ENCODE data around the gene GNB2.
"Not testable (repeated sequence)": the region's sequence is repeated elsewhere in the genome, so short reads cannot be mapped to it uniquely, and the experiment has no call there.

Gene GNB2

GRCh38 chr7:100694098-100694745 lies 20.7 kb downstream of the GNB2 start, which contains the start of gene GIGYF1:
TSS of gene GIGYF1 (minus strand) at chr7:100694250. CDS start at chr7:100688238, 6,012 bp downstream.
- peak in 1 of 2 experiments; percentile 60 for DNase-seq (ENCODE audit: low read depth in 2 of 2)

DNA sequence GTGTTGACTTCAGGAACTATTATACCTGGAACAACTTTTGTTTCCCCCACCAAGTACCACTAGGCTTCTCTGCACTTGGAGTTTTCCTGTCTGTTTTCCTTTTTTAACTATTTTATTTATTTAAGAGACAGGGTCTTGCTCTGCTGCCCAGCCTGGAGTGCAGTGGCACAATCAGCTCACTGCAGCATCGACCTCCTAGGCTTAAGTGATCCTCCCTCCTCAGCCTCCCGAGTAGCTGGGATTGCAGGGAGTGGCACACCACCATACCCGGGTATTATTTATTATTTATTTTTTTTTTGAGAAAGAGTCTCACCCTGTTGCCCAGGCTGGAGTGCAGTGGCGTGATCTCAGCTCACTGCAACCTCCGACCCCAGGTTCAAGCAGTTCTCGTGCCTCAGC lies 22.6 kb downstream of the GNB2 start:
- no peak for DNase-seq (ENCODE audit: low read depth in 2 of 2)

DNA sequence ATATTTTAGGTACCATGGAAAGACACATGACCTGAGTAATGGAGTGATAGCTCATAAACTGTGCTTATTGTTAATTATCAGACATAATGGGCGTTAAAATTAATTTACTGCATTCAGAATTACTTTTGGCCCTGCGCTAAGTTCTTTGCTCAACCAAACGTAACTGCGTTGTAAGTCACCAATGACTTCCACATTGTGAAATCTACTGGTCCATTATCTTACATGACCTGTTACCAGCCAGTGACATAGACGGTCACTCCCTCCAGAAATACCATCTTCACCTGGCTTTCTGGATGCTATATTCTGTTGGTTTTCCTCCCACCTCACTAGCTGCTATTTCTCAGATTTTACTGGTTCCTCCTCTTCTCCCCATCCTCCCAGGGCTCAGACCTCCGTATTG lies 25.5 kb downstream of the GNB2 start:
- DNase-seq (ENCODE audit: low read depth in 2 of 2): no peak

- not testable (repeated sequence) for DNase-seq (ENCODE audit: low read depth in 2 of 2)
Observed at GRCh38 chr7:100701089-100701488, 27.5 kb downstream of the GNB2 start.

GRCh38 chr7:100705320-100705752 lies 31.8 kb downstream of the GNB2 start:
- peak; percentile 61 to 80 for DNase-seq (ENCODE audit: low read depth in 2 of 2)

DNA sequence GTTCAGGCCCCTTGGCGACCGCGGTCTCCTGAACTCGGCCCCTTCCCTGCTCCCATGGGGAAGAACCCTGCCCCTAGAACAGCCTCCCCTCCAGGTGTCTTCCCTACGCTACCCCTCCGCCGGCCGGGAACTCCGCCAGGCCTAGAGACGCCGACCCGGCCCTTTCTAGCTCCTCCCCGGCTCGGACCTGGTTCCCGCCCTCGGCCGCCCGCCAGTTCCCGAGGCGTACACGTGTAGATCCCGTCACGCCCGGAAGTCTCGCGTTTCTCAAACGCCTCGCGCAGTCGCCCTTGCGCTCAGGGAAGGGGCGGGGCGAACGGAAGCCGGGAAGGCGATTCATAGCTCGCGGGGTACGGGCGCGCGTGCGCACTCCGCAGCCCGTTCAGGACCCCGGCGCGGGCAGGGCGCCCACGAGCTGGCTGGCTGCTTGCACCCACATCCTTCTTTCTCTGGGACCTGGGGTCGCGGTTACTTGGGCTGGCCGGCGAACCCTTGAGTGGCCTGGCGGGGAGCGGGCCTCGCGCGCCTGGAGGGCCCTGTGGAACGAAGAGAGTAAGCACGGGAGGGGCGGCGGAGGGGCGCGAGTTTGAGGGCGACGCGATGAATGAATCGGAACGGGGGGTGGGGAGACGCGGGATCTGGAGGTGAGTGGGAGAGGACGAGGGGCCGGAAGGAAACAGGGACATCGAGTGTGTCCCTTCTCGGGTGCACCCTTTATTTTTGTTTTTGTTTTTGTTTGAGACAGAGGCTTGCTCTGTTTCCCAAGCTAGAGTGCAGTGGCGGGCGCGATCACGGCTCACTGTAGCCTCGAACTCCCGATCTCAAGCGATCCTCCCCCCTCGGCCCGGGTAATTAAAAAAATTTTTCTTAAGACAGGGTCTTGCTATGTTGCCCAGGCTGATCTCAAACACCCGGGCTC lies 32.5 kb downstream of the GNB2 start, which contains the start of gene POP7:
Gene POP7 (plus strand): TSS at position 369 of the 919 bp plus-strand sequence. CDS start 710 bp downstream, outside the sequence.
- peak; percentile 97 to 98 for DNase-seq (ENCODE audit: low read depth in 2 of 2)

- no peak for DNase-seq (ENCODE audit: low read depth in 2 of 2)
Observed at GRCh38 chr7:100706672-100707311, 33.3 kb downstream of the GNB2 start.

DNA sequence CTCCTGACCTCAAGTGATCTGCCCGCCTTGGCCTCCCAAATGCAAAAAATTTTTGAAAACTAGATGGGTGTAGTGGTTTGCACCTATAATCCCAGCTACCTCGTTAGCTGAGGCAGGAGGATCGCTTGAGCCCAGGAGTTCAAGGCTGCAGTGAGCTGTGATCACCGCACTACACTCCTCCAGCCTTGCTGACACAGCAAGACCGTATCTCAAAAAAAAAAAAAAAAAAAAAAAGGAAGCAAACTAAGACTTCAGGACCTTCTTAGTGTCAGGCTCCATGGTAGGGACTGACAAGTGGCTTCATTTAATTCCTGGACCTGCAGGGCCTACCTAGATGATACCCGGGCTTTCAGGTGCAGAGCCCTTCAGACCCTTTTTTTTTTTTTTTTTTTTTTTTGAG lies 34.9 kb downstream of the GNB2 start:
- no peak for DNase-seq (ENCODE audit: low read depth in 2 of 2)

DNA sequence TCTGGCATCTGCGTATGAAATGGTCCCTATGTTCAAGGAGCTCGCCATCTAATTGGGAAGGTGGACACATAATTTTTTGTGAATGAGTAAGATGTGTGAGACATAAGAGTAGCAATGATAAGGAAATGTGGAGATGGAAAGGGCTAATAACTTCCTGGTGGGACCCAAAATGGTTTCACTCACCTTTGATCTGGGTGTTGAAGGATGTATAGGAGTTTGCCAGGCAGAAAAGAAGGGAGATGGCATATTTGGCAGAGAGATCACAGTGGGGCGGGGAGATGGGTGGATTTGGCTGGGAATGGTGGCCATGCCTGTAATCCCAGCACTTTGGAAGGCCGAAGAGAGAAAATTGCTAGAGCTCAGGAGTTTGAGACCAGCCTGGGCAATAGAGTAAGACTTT lies 36.9 kb downstream of the GNB2 start:
- no peak for DNase-seq (ENCODE audit: low read depth in 2 of 2)

GRCh38 chr7:100711369-100711768 lies 37.8 kb downstream of the GNB2 start:
- DNase-seq (ENCODE audit: low read depth in 2 of 2): no peak

DNA sequence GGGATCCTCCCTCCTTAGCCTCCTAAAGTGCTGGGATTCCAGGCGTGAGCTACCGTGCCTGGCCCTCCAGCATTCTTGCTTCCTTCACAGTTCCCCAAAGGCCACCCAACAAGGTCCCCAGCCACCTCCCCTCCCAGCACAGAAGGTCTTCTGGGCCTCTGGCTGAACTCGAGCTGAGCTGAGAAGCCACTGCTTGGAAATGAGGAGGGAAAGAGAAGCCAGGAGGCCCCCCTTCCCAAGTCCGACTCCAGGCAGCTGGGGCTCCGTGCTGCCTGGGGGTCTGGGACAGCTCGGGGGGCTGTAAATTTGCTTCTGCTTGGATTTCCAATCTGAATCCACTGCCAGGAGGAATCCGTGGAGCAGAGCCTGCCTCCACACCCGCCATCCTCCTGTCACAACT lies 41.2 kb downstream of the GNB2 start:
- DNase-seq (ENCODE audit: low read depth in 2 of 2): no peak

GRCh38 chr7:100717073-100717472 lies 43.5 kb downstream of the GNB2 start:
- DNase-seq (ENCODE audit: low read depth in 2 of 2): not testable (repeated sequence)

DNA sequence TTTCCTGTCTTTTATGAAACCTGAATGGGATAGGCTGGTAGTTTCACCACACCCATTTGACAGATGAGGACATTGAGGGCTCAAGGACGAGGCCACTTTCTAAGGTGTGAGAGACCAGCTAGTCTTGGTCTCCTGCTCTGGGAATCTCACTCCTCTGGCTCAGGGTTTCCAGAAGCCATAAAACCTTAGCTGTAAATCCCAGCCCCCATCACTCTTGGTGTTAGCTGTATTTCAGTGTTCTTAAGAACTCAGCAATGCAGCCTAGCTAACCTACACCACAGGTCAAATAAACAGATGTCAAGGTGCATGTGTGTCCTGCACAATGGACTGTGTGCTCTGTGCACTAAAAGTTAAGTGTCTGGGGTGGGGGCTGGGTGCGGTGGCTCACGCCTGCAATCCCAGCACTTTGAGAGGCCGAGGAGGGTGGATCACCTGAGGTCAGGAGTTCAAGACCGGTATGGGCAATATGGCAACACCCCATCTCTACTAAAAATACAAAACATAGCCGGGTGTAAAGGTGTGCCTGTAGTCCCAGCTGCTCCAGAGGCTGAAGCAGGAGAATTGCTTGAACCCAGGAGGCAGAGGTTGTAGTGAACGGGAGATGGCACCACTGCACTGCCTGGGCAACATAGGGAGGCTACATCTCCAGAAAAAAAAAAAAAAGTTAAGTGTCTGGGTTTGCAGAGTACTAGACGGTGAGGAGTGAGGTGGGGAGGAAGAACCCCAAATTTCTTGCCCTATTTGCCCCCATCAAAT lies 46.2 kb downstream of the GNB2 start:
- DNase-seq (ENCODE audit: low read depth in 2 of 2): no peak

DNA sequence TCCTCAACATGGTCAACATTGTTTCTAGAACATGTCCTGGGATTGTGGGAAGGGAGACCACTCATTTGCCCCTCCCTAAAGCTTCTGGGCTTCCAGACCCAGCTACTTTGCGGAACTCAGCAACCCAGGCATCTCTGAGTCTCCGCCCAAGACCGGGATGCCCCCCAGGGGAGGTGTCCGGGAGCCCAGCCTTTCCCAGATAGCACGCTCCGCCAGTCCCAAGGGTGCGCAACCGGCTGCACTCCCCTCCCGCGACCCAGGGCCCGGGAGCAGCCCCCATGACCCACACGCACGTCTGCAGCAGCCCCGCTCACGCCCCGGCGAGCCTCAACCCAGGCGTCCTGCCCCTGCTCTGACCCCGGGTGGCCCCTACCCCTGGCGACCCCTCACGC lies 46.7 kb downstream of the GNB2 start, which contains the start of gene EPO:
Gene EPO (plus strand): TSS at position 190 of the 392 bp plus-strand sequence. CDS start 513 bp downstream, outside the sequence.
- no peak for DNase-seq (ENCODE audit: low read depth in 2 of 2)

- no peak for DNase-seq (ENCODE audit: low read depth in 2 of 2)
Observed at GRCh38 chr7:100720671-100721504, 47.3 kb downstream of the GNB2 start.

DNA sequence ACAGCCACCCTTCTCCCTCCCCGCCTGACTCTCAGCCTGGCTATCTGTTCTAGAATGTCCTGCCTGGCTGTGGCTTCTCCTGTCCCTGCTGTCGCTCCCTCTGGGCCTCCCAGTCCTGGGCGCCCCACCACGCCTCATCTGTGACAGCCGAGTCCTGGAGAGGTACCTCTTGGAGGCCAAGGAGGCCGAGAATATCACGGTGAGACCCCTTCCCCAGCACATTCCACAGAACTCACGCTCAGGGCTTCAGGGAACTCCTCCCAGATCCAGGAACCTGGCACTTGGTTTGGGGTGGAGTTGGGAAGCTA lies 47.9 kb downstream of the GNB2 start:
- DNase-seq (ENCODE audit: low read depth in 2 of 2): no peak

DNA sequence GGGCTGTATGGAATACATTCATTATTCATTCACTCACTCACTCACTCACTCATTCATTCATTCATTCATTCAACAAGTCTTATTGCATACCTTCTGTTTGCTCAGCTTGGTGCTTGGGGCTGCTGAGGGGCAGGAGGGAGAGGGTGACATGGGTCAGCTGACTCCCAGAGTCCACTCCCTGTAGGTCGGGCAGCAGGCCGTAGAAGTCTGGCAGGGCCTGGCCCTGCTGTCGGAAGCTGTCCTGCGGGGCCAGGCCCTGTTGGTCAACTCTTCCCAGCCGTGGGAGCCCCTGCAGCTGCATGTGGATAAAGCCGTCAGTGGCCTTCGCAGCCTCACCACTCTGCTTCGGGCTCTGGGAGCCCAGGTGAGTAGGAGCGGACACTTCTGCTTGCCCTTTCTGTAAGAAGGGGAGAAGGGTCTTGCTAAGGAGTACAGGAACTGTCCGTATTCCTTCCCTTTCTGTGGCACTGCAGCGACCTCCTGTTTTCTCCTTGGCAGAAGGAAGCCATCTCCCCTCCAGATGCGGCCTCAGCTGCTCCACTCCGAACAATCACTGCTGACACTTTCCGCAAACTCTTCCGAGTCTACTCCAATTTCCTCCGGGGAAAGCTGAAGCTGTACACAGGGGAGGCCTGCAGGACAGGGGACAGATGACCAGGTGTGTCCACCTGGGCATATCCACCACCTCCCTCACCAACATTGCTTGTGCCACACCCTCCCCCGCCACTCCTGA lies 49.1 kb downstream of the GNB2 start:
- no peak for DNase-seq (ENCODE audit: low read depth in 2 of 2)

- no peak for DNase-seq (ENCODE audit: low read depth in 2 of 2)
Observed at GRCh38 chr7:100723732-100724275, 50.3 kb downstream of the GNB2 start.

DNA sequence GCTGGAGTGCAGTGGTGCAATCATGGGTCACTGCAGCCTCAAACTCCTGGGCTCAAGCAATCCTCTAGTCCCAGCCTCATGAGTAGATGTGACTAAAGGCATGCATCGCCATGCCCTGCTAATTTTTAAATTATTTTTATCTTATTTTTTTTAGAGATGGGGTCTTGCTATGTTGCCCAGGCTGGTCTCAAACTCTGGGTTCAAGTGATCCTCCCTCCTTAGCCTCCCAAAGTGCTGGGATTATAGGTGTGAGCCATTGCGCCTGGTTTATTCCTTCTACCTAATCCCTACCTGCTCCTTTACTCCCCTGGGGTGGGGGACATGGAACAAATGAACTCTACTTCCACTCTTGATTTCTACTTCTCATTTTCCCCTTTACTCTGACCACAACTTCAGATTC lies 50.8 kb downstream of the GNB2 start:
- not testable (repeated sequence) for DNase-seq (ENCODE audit: low read depth in 2 of 2)

All from stimulated activated CD4-positive, alpha-beta T cell treated with anti-CD3 and anti-CD28 coated beads, Interleukin-12 subunit alpha, Interleukin-12 subunit beta, amount 100 ng/mL, for 24 hours (primary cell).